Stimulated activated naive CD8-positive, alpha-beta T cell treated with anti-CD3 and anti-CD28 coated beads, Interleukin-15, amount 100 ng/mL, for 72 hours (primary cell): Measurements from ENCODE around the gene BTRC.

Source experiments
- ATAC-seq: fragments of 150-1000 bp; cut with Tn5 transposase; 2 replicates; pipeline ENCODE4 v1.10.0; 2021; ENCODE audit warnings: mild to moderate bottlenecking, moderate library complexity
- DNase-seq, 2 donors: peaks; one replicate each; pipeline ENCODE4 v3.0.0; 2021 to 2022
- H3K27ac Mint-ChIP-seq, 2 donors: one replicate each; pipeline ENCODE4 v1.8.0; 2022; ENCODE audit warnings: mild to moderate bottlenecking in 2 of 2, mixed read lengths in 2 of 2, moderate library complexity in 2 of 2
- H3K27me3 Mint-ChIP-seq: one replicate; pipeline ENCODE4 v1.8.0; 2022; ENCODE audit warnings: mixed read lengths
- H3K4me1 Mint-ChIP-seq: one replicate; pipeline ENCODE4 v1.8.0; 2022; ENCODE audit warnings: mild to moderate bottlenecking, mixed read lengths
- H3K4me3 Mint-ChIP-seq, 2 donors: one replicate each; pipeline ENCODE4 v1.8.0; 2022; ENCODE audit warnings: mild to moderate bottlenecking in 2 of 2, mixed read lengths in 2 of 2, moderate library complexity in 1 of 2
- H3K9me3 Mint-ChIP-seq, 2 donors: one replicate each; pipeline ENCODE4 v1.8.0; 2022; ENCODE audit warnings: mixed read lengths in 2 of 2

Gene BTRC

GRCh38 chr10:101565936-101566332 lies 212.0 kb downstream of the BTRC start:
- Mint-ChIP-seq H3K27me3 (peaks cover 75% of the 10 kb centered on the region), H3K9me3 (no peaks in the 10 kb centered on the region), H3K27ac (no peak overlapping the region), H3K4me1 (peaks cover 43% of the 10 kb centered on the region), H3K4me3 (no peak overlapping the region)
- ATAC-seq (no peak), DNase-seq (no peak)

GRCh38 chr10:101566333-101567164 lies 212.6 kb downstream of the BTRC start:
- ATAC-seq (no peak), DNase-seq (no peak)
- H3K9me3 Mint-ChIP-seq: no peaks in the 10 kb centered on the region
- no peak overlapping the region for H3K27ac Mint-ChIP-seq
- H3K4me1 Mint-ChIP-seq: peaks cover 43% of the 10 kb centered on the region
- peaks cover 79% of the 10 kb centered on the region for H3K27me3 Mint-ChIP-seq
- H3K4me3 Mint-ChIP-seq: peak overlapping the region; percentile 14 to 37

- peaks cover 43% of the 10 kb centered on the region for H3K4me1 Mint-ChIP-seq
- H3K27ac Mint-ChIP-seq: no peak overlapping the region
- no peaks in the 10 kb centered on the region for H3K9me3 Mint-ChIP-seq
- peak overlapping the region in 1 of 2 donors; percentile 14 for H3K4me3 Mint-ChIP-seq
- DNase-seq (no peak), ATAC-seq (peak; percentile 47)
- H3K27me3 Mint-ChIP-seq: peaks cover 79% of the 10 kb centered on the region
Measured at GRCh38 chr10:101567165-101568006, 213.4 kb downstream of the BTRC start.

GRCh38 chr10:101568054-101568745 lies 214.2 kb downstream of the BTRC start:
- Mint-ChIP-seq H3K4me1 (peaks cover 43% of the 10 kb centered on the region), H3K27me3 (peaks cover 79% of the 10 kb centered on the region), H3K4me3 (no peak overlapping the region), H3K9me3 (no peaks in the 10 kb centered on the region), H3K27ac (no peak overlapping the region)
- DNase-seq (no peak), ATAC-seq (no peak)

GRCh38 chr10:101569323-101569621 lies 215.3 kb downstream of the BTRC start:
- Mint-ChIP-seq H3K27ac (no peak overlapping the region), H3K27me3 (peaks cover 70% of the 10 kb centered on the region), H3K9me3 (no peaks in the 10 kb centered on the region), H3K4me3 (peak overlapping the region; percentile 76 to 83), H3K4me1 (peaks cover 43% of the 10 kb centered on the region)
- ATAC-seq (no peak), DNase-seq (no peak)

GRCh38 chr10:101569622-101570427 lies 215.9 kb downstream of the BTRC start:
- Mint-ChIP-seq H3K4me1 (peaks cover 43% of the 10 kb centered on the region), H3K27ac (peak overlapping the region in 1 of 2 donors; percentile 28), H3K4me3 (peak overlapping the region; percentile 76 to 83), H3K9me3 (no peaks in the 10 kb centered on the region), H3K27me3 (peaks cover 64% of the 10 kb centered on the region)
- DNase-seq (peak; percentile 80 to 85), ATAC-seq (peak; percentile 81)

GRCh38 chr10:101570428-101571270 lies 216.7 kb downstream of the BTRC start:
- Mint-ChIP-seq H3K27me3 (peaks cover 56% of the 10 kb centered on the region), H3K4me3 (peak overlapping the region; percentile 76 to 83), H3K4me1 (peaks cover 43% of the 10 kb centered on the region), H3K9me3 (no peaks in the 10 kb centered on the region), H3K27ac (peak overlapping the region; percentile 41 to 81)
- peak; percentile 39 for ATAC-seq
- DNase-seq: peak in 1 of 2 donors; percentile 31

- DNase-seq (no peak), ATAC-seq (no peak)
- Mint-ChIP-seq H3K27me3 (peaks cover 49% of the 10 kb centered on the region), H3K4me3 (no peak overlapping the region), H3K4me1 (peaks cover 39% of the 10 kb centered on the region), H3K9me3 (no peaks in the 10 kb centered on the region), H3K27ac (no peak overlapping the region)
Measured at GRCh38 chr10:101571271-101571925, 217.4 kb downstream of the BTRC start.

GRCh38 chr10:101572126-101572525 lies 218.2 kb downstream of the BTRC start:
- DNase-seq: no peak
- Mint-ChIP-seq H3K27ac (no peak overlapping the region), H3K9me3 (no peaks in the 10 kb centered on the region), H3K4me1 (peaks cover 32% of the 10 kb centered on the region), H3K27me3 (peaks cover 41% of the 10 kb centered on the region), H3K4me3 (no peak overlapping the region)
- no peak for ATAC-seq

- Mint-ChIP-seq H3K4me1 (peaks cover 28% of the 10 kb centered on the region), H3K4me3 (no peak overlapping the region), H3K27me3 (peaks cover 35% of the 10 kb centered on the region), H3K27ac (no peak overlapping the region), H3K9me3 (no peaks in the 10 kb centered on the region)
- DNase-seq: no peak
- ATAC-seq: no peak
Measured at GRCh38 chr10:101572785-101573184, 218.8 kb downstream of the BTRC start.

GRCh38 chr10:101573885-101574753 lies 220.2 kb downstream of the BTRC start:
- Mint-ChIP-seq H3K9me3 (no peaks in the 10 kb centered on the region), H3K4me1 (peaks cover 20% of the 10 kb centered on the region)

GRCh38 chr10:101575091-101575490 lies 221.1 kb downstream of the BTRC start:
- Mint-ChIP-seq H3K4me1 (peaks cover 11% of the 10 kb centered on the region), H3K4me3 (no peak overlapping the region), H3K9me3 (no peaks in the 10 kb centered on the region), H3K27me3 (peaks cover 12% of the 10 kb centered on the region), H3K27ac (no peak overlapping the region)
- ATAC-seq (no peak), DNase-seq (no peak)

More at GRCh38 chr10:101573885-101574753, 220.2 kb downstream of the BTRC start:
- DNase-seq (no peak), ATAC-seq (no peak)
- Mint-ChIP-seq H3K27ac (no peak overlapping the region), H3K27me3 (peaks cover 22% of the 10 kb centered on the region), H3K4me3 (no peak overlapping the region)

GRCh38 chr10:101575580-101576210 lies 221.7 kb downstream of the BTRC start:
- H3K27me3 Mint-ChIP-seq: peaks cover 6% of the 10 kb centered on the region
- H3K4me3 Mint-ChIP-seq: no peak overlapping the region
- H3K27ac Mint-ChIP-seq: no peak overlapping the region
- no peaks in the 10 kb centered on the region for H3K9me3 Mint-ChIP-seq
- DNase-seq (no peak), ATAC-seq (no peak)
- H3K4me1 Mint-ChIP-seq: peaks cover 5% of the 10 kb centered on the region
